ENCODE data around the gene RBMS1.

Gene RBMS1

DNA sequence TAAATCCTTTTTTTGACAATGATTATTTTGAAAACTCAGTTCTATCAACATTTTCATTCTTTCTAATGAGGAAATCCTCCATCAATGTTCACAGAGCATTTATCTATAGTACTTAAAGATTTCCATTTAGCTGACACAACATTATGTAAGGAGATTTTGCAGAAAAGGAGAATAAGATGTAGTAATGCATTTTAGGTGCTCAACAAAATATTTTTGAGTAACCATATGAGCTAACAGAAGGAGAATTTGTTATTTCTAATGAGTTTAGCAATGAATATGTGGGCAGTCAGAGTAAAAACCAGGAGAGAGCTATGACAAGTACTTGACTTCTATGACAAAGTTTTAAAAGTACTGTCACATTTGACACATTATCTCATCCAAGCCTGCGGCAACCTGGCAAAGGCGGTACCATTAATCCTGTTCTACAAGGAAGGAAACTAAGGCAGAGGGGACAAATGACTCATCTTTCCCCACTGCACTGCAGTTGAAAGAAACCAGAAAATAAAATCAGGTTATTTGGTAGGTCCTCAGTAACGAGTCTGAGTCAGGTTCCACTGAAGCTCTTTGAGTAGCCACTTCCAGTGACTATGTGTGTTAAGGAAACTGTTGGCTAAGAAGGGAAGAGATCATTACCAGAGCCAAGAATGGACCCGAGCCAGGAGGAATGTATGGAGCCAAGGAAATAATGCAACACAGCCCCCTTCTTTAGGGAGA, 159.4 kb downstream of the RBMS1 start:
- Histone ChIP-seq H3K4me1 (ENCODE audit: low read length) (peaks cover 7% of the 10 kb centered on the region; the same call in 1 of the 2 replicates), H3K79me2 (ENCODE audit: low read length) (peaks cover 24% of the 10 kb centered on the region; the same call in 1 of the 2 replicates), H2AFZ (ENCODE audit: low read length) (no peak overlapping the region), H3K27me3 (replicated peaks; ENCODE audit: insufficient read depth, low read length) (no peaks in the 10 kb centered on the region), H3K36me3 (replicated peaks; ENCODE audit: insufficient read depth, low read length) (no peaks in the 10 kb centered on the region), H3K4me3 (ENCODE audit: low read length) (no peak overlapping the region), H3K9ac (ENCODE audit: low read length) (no peak overlapping the region), H3K4me2 (ENCODE audit: low read depth, low read length) (no peak overlapping the region), H3F3A (ENCODE audit: insufficient read depth, low read length) (no peaks in the 10 kb centered on the region), H4K20me1 (ENCODE audit: insufficient read depth, low read length) (no peaks in the 10 kb centered on the region), H3K9me2 (replicated peaks; ENCODE audit: insufficient read depth, low read length) (no peaks in the 10 kb centered on the region), H3K27ac (ENCODE audit: low read length) (no peak overlapping the region), H3K9me3 (replicated peaks; ENCODE audit: insufficient read depth, low read length) (no peaks in the 10 kb centered on the region)
- no peak for DNase-seq
- TF ChIP-seq EZH2phosphoT487 (IDR thresholded peaks at IDR 0.05; ENCODE audit: low read length) = no peak
- TF ChIP-seq, protein P1, sequence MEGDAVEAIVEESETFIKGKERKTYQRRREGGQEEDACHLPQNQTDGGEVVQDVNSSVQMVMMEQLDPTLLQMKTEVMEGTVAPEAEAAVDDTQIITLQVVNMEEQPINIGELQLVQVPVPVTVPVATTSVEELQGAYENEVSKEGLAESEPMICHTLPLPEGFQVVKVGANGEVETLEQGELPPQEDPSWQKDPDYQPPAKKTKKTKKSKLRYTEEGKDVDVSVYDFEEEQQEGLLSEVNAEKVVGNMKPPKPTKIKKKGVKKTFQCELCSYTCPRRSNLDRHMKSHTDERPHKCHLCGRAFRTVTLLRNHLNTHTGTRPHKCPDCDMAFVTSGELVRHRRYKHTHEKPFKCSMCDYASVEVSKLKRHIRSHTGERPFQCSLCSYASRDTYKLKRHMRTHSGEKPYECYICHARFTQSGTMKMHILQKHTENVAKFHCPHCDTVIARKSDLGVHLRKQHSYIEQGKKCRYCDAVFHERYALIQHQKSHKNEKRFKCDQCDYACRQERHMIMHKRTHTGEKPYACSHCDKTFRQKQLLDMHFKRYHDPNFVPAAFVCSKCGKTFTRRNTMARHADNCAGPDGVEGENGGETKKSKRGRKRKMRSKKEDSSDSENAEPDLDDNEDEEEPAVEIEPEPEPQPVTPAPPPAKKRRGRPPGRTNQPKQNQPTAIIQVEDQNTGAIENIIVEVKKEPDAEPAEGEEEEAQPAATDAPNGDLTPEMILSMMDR (IDR thresholded peaks at IDR 0.05; ENCODE audit: low read length) = no peak
- TF ChIP-seq EZH2 (optimal IDR thresholded peaks at IDR 0.05; ENCODE audit: low read depth, low read length) = no peak

DNA sequence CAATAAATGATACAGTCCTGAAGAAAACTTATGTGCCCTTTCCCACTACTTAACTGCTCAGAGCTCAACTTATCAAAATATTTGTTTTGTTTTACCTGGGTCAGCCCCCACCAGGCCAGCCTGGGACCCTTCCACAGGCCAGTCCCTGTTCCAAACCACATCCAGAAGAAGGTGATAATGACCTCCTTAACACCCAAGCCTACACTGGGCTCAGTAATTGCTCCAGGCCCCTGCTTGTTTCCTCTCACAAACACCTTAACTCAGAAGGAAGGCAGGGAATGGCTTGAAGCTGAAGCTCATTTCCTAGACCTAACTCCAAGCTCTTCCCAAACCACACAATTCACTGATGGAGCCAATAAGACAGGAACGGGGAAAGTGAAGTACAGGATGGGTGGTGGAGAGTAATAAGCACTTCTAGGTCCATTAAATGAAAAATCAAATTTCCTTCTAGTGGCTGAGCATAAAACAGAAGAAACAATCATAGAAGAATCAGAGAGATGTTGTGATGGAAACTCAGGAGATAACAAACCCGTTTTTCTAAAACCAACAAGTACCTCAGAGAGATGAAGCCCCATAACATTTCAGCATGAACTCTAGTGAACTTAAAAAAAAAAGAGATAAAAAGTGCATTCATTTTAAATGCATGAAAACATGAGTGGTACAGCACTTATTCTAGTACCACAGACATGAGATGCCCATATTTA, 160.1 kb downstream of the RBMS1 start:
- DNase-seq = no peak
- H3K4me3 ChIP-seq (ENCODE audit: low read length) = no peak overlapping the region
- H3K4me1 ChIP-seq (ENCODE audit: low read length) = peaks cover 7% of the 10 kb centered on the region; the same call in 1 of the 2 replicates
- H3K27me3 ChIP-seq (replicated peaks; ENCODE audit: insufficient read depth, low read length) = no peaks in the 10 kb centered on the region
- H3K9me3 ChIP-seq (replicated peaks; ENCODE audit: insufficient read depth, low read length) = no peaks in the 10 kb centered on the region
- no peak overlapping the region for H3K9ac ChIP-seq (ENCODE audit: low read length)
- TF ChIP-seq EZH2phosphoT487 (IDR thresholded peaks at IDR 0.05; ENCODE audit: low read length) = no peak
- TF ChIP-seq, protein P1 (IDR thresholded peaks at IDR 0.05; ENCODE audit: low read length) = no peak
- no peak for TF ChIP-seq EZH2 (optimal IDR thresholded peaks at IDR 0.05; ENCODE audit: low read depth, low read length)
- H3K9me2 ChIP-seq (replicated peaks; ENCODE audit: insufficient read depth, low read length) = no peaks in the 10 kb centered on the region
- peaks cover 26% of the 10 kb centered on the region; the same call in 1 of the 2 replicates for H3K79me2 ChIP-seq (ENCODE audit: low read length)
- no peaks in the 10 kb centered on the region for H3K36me3 ChIP-seq (replicated peaks; ENCODE audit: insufficient read depth, low read length)
- no peak overlapping the region for H2AFZ ChIP-seq (ENCODE audit: low read length)
- no peaks in the 10 kb centered on the region for H4K20me1 ChIP-seq (ENCODE audit: insufficient read depth, low read length)
- H3K27ac ChIP-seq (ENCODE audit: low read length) = no peak overlapping the region
- no peak overlapping the region for H3K4me2 ChIP-seq (ENCODE audit: low read depth, low read length)
- no peaks in the 10 kb centered on the region for H3F3A ChIP-seq (ENCODE audit: insufficient read depth, low read length)

DNA sequence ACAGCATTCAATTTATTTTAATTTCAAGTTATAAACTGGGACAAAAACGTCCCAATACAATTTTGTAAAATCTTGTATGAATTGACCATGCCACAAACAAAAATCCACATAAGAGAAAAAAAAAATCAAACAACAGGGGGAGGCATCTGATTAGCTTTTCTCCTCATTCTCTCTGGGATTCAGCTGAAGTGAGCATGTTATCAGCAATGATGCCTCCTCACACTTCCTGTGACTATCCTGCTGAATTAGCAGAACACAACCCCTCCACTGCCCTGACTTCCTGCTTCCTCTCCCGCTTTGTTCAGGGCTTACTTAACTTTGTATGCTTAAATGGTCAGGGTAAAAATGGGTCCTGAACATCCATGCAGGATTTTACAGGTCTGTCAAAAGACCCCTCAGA, 161.3 kb downstream of the RBMS1 start:
- Histone ChIP-seq H3F3A (ENCODE audit: insufficient read depth, low read length) (no peaks in the 10 kb centered on the region; the same call in 1 of the 2 replicates), H3K4me2 (ENCODE audit: low read depth, low read length) (peak overlapping the region; percentile 1; the same call in 1 of the 2 replicates), H3K36me3 (replicated peaks; ENCODE audit: insufficient read depth, low read length) (no peaks in the 10 kb centered on the region), H3K9ac (ENCODE audit: low read length) (no peak overlapping the region), H4K20me1 (ENCODE audit: insufficient read depth, low read length) (no peaks in the 10 kb centered on the region), H3K4me3 (ENCODE audit: low read length) (no peak overlapping the region), H3K9me2 (replicated peaks; ENCODE audit: insufficient read depth, low read length) (no peaks in the 10 kb centered on the region), H3K27me3 (replicated peaks; ENCODE audit: insufficient read depth, low read length) (no peaks in the 10 kb centered on the region), H2AFZ (ENCODE audit: low read length) (no peak overlapping the region), H3K79me2 (ENCODE audit: low read length) (peaks cover 24% of the 10 kb centered on the region; the same call in 1 of the 2 replicates), H3K9me3 (replicated peaks; ENCODE audit: insufficient read depth, low read length) (no peaks in the 10 kb centered on the region), H3K27ac (ENCODE audit: low read length) (no peak overlapping the region), H3K4me1 (ENCODE audit: low read length) (peaks cover 7% of the 10 kb centered on the region; the same call in 1 of the 2 replicates)
- peak; percentile 53 for DNase-seq
- TF ChIP-seq, protein P1 (IDR thresholded peaks at IDR 0.05; ENCODE audit: low read length) = peak; percentile 25
- no peak for TF ChIP-seq EZH2 (optimal IDR thresholded peaks at IDR 0.05; ENCODE audit: low read depth, low read length)

All from MM.1S (cell line).